ENCODE data around the gene NCEH1.

Gene NCEH1

DNA sequence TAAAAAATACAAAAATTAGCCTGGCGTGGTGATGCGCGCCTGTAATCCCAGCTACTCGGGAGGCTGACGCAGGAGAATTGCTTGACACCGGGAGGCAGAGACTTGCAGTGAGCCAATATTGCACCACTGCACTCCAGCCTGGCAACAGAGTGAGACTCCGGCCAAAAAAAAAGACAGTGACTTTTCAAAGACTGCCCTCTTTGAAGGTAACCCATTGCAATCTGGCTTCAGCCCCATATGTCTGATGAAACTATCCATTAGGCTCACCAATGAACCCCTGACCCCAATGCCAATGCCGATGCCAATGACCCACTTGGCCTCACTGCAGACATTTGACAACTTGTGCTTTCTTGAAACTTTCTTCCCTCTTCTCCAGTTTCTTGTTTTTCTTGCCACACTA is 54.3 kb downstream of the NCEH1 start:
- H3K4me3 ChIP-seq (ENCODE audit: control insufficient read depth, low read depth, low read length), result no peak overlapping the region
- TF ChIP-seq, protein P1, sequence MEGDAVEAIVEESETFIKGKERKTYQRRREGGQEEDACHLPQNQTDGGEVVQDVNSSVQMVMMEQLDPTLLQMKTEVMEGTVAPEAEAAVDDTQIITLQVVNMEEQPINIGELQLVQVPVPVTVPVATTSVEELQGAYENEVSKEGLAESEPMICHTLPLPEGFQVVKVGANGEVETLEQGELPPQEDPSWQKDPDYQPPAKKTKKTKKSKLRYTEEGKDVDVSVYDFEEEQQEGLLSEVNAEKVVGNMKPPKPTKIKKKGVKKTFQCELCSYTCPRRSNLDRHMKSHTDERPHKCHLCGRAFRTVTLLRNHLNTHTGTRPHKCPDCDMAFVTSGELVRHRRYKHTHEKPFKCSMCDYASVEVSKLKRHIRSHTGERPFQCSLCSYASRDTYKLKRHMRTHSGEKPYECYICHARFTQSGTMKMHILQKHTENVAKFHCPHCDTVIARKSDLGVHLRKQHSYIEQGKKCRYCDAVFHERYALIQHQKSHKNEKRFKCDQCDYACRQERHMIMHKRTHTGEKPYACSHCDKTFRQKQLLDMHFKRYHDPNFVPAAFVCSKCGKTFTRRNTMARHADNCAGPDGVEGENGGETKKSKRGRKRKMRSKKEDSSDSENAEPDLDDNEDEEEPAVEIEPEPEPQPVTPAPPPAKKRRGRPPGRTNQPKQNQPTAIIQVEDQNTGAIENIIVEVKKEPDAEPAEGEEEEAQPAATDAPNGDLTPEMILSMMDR (IDR thresholded peaks at IDR 0.05; ENCODE audit: control insufficient read depth, insufficient read depth, low read depth, low read length, missing control alignments), result no peak
- no peak for DNase-seq (ENCODE audit: low read depth)

DNA sequence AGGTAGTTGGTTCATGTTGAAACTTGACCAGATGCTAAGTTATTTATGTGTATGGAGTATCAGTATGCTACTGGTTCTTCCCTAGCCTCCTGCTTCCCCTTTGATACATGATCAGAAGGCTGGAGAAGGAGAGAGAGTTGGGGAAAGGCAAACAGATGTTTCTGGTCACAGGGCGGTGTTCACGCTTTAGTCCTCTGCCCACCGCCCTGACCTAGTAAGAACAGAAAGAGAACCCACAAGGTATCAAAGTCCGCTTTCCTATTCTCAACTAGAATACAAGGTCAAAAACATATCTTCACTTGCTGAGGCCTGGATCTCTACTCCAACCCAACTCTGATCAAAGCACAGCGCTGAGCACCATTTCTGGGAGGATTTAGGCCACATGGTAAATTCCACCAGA is 55.5 kb downstream of the NCEH1 start:
- TF ChIP-seq, protein P1 (IDR thresholded peaks at IDR 0.05; ENCODE audit: control insufficient read depth, insufficient read depth, low read depth, low read length, missing control alignments), result no peak
- H3K4me3 ChIP-seq (ENCODE audit: control insufficient read depth, low read depth, low read length), result no peak overlapping the region
- DNase-seq (ENCODE audit: low read depth), result no peak

DNA sequence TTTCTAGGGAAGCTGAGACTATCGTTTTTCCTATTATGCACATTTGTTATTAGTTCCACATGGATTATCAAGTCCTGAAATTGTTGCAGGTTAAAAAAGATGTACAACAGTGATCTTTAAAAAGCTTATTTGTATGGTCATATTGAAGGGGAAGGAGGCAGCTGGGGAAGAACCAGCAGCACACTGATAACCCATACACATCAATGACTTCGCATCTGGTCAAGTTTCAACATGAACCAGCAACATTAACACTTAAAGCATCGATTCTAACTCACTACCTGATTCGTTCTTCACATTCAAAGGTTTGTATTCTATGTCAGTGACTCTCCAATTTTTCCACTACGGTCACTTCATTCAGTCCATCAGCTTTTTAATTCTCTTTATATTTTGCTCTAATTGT is 56.4 kb downstream of the NCEH1 start:
- DNase-seq (ENCODE audit: low read depth), result no peak
- TF ChIP-seq, protein P1 (IDR thresholded peaks at IDR 0.05; ENCODE audit: control insufficient read depth, insufficient read depth, low read depth, low read length, missing control alignments), result no peak
- no peak overlapping the region for H3K4me3 ChIP-seq (ENCODE audit: control insufficient read depth, low read depth, low read length)

DNA sequence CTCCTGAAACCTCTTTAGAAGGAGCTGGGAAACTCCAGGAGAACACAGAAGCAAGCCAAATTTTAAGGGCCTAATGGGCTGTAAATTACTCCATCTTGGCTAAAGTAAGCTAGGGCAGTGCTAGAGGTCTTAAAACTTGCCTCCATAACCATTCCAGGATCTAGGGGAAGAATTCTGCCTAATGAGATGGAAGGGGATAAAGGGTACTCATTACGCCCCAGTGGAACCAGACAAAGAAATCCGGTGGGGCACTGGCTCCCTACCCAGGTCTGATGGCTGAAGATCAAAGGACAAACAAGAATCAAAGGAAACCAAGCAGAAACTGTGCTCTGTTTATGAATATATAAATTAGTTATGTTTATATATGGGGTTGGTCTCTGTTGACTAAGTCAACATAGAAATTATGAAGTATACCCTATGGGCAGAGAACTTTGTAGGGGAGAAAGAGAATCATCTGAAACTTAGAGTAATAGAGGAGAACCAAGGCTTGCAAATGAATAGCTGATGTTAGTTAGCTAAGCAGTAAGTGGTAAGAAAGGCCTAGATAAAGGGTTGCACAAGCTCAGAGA is 57.8 kb downstream of the NCEH1 start:
- no peak for DNase-seq (ENCODE audit: low read depth)
- TF ChIP-seq, protein P1 (IDR thresholded peaks at IDR 0.05; ENCODE audit: control insufficient read depth, insufficient read depth, low read depth, low read length, missing control alignments), result no peak
- no peak overlapping the region for H3K4me3 ChIP-seq (ENCODE audit: control insufficient read depth, low read depth, low read length)

DNA sequence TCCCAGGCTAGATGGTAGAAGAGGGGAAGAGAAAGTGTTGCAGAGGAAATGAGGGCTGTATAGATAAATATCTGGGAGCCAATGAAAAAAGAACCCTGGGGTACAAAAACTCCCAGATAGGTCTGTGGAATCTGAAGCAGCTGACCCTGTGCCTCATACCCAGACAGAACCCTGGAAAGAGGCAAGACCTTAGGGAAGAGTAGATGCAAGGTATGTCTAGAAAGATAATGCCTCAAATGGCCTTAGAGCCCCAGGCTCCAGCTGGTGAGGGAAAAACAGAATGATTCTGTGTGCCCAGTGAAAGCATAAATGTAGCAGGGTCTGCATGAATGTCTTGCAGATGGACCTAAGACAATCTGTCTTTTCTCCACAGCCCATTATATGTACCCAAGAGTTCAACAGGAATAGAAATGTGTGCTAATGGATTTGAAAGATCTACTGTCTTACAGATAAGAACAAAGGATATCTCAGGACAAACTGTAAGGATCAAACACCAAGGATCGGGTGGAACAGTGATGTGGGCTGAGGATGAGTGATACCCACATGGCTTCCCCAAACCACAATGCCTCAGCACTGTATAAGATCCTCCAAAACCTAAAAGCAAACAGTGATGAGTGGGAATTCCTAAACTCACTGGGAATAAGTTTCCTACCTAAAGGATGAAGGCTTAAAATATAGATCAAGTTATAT is 58.8 kb downstream of the NCEH1 start:
- no peak for DNase-seq (ENCODE audit: low read depth)
- no peak overlapping the region for H3K4me3 ChIP-seq (ENCODE audit: control insufficient read depth, low read depth, low read length)
- TF ChIP-seq, protein P1 (IDR thresholded peaks at IDR 0.05; ENCODE audit: control insufficient read depth, insufficient read depth, low read depth, low read length, missing control alignments), result no peak

DNA sequence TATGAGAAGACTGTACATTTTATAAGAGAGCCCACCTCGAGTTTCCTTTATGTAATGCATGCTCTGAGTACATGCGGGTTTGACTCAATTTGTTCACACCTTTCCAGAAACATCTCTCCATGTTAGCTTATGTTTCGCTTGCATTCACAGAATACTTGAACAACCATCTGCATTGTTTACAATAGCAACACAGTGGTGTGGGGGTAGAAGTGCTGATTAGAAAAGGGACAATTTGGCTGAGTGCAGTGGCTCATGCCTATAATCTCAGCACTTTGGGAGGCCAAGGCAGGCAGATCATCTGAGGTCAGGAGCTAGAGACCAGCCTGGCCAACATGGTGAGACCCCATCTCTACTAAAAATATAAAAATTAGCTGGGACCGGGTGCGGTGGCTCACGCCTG is 60.9 kb downstream of the NCEH1 start:
- DNase-seq (ENCODE audit: low read depth), result no peak
- no peak overlapping the region for H3K4me3 ChIP-seq (ENCODE audit: control insufficient read depth, low read depth, low read length)
- TF ChIP-seq, protein P1 (IDR thresholded peaks at IDR 0.05; ENCODE audit: control insufficient read depth, insufficient read depth, low read depth, low read length, missing control alignments), result no peak
